Esophagus muscularis mucosa (tissue), 4 donors: ENCODE measurements around the gene PPP3CA.

Source experiments
- CTCF ChIP-seq, 3 experiments: fragments of 200-600 bp in 2 of 3; fragments of 450-650 bp in 1 of 3; sonication (generic) in 2 of 3; IDR thresholded peaks; one replicate each; pipeline ENCODE4 v1.5.1; 2017 to 2019; ENCODE audit warnings: antibody characterized with exemption in 3 of 3, mild to moderate bottlenecking in 2 of 3, moderate library complexity in 1 of 3
- EP300 ChIP-seq: sonication (generic); formaldehyde crosslinking; IDR thresholded peaks from one replicate; pipeline ENCODE4 v1.6.1; 2017; ENCODE audit warnings: antibody characterized with exemption
- POLR2A ChIP-seq: fragments of 450-650 bp; IDR thresholded peaks from one replicate; pipeline ENCODE4 v1.6.1; 2017; ENCODE audit warnings: antibody characterized with exemption, moderate library complexity, mild to moderate bottlenecking, low read depth
- POLR2AphosphoS5 ChIP-seq, 2 donors: sonication (generic); formaldehyde crosslinking; IDR thresholded peaks; one replicate each; pipeline ENCODE4 v1.6.1; 2017; ENCODE audit warnings: antibody characterized with exemption in 2 of 2

DNA sequence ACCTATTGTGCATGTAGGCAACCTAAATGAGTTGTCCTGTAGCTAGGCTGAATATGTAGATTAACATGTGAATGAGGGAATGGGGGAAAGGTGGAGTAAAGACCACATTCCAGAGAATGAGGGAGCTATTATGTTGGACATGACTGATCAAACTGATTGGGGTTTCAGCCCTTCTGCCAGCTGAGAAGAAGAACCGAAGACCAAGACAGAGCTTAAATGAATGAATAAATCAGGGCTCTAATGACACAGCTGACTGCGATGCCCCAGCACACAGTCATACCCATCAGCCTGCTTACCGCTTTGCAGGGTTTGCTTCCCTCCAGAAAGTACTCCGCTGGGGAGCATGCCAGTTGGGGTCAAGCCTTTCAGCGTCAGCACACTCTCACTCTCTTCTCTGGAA, 315.4 kb downstream of the PPP3CA start:
- TF ChIP-seq POLR2A = no peak
- TF ChIP-seq CTCF (IDR thresholded peaks at IDR 0.05) = no peak
- no peak for TF ChIP-seq EP300
- TF ChIP-seq POLR2AphosphoS5 (IDR thresholded peaks at IDR 0.05) = no peak
